Measurements from ENCODE around the gene PHF23.

PHF23 gene

DNA sequence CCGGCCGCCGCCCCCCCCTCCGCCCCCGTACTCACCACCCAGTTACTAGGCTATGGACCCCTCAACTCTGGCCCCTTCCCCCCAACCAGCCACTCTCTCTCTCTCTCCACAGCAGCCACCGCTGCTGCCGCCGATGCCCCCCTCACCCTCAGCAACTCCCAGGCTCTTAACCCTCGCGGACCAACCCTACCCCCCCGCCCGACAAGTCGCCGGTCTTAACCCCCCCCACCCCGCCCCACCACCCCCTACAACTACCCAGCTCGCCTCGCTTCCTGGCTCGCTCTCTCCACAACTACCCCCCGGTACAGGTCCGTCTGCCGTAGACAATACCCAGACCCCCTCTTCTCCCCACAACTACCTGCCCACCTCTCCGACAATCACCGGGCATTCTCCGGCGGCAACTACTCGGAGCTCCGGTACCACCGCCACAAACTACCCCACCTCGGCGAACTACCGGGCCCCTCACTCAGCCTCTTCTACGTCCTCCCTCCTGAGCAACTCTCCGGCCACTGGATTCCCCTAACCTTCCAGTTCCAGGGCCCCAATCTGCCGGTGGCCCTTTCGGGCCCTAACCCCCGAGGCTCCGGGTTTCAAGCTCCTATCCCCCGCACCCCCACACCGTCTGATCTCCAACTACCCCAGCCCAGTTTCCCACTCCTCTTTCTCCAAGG is 702 bp downstream of the PHF23 start:
- in situ Hi-C loops (cut with MboI; ENCODE audit: low sequenced_read_pairs) = no loop called here

DNA sequence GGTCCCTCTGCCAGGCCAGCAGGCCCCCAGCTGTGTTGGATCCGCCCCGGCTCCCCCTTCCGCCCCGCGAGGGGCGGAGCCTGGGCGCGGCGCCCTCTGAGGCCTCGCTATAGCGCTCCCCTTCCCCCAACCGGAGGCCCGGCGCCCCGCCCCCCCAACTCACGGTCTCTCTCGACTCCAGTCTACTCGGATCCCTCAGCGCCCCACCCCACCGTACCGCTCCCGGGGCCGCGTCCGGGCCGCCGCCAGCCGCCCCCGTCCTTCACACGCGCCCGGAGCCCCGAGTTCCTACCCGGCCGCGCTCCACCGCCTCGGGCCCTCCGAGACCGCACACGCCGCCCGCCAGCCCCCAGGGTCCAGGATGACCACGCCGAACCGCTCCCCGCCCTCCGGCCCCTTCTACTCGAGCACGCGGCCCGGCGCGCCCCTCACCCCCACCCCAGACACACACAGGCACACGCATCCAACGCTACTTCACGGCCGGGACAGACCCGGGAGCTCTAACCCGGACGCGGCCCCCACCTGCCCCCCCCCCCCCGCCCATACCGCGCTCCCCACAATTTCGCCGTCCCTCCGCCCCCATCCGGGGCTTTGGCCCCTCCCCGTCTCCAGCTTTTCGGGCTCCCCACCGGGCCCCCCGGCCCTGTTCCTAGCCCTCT is 1.4 kb downstream of the PHF23 start:
- in situ Hi-C loops (cut with MboI; ENCODE audit: low sequenced_read_pairs) = no loop called here

DNA sequence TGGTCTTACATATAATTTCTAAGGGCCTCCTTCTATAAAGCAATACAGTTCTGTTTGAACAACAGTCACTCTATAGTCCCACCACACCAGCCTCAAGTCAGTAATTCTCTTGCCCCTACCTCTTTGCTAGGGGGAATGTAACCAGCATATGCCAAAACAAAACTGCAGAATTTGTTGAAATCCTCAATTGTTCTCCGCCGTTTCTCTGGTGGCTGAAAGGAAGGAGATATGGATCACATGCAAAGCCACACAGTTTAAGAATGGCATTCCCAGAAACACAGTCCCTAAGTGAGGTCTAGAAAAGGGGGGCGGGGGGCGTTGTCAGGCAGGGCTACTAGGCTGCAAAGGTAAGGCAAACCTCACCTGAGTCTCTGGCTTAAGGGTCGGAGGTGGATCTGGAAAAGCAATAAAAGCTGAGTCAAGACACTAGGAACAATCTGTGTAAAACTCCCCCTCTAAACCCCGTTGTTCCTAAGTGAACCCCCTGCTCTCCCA is 1.9 kb downstream of the PHF23 start:
- in situ Hi-C loops (cut with MboI; ENCODE audit: low sequenced_read_pairs) = no loop called here

DNA sequence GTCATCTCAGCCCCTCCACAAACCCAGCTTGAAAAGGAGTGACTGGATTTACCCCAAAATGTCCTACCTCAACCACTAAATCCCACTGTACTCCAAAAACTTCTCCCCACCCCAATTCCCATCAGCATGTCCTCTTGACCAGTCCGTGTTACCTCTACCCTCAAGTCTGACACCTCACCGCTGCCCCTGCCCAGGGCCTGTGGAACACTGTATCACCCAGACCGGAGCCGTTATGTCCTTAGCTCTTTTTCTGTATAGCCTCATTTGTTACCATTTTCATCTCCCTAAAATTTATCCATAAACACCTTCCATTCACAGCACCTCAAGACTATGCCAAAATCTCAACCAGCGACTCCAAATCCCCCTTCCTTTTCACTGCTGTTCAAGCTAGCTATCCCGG is 2.4 kb downstream of the PHF23 start:
- in situ Hi-C loops (cut with MboI; ENCODE audit: low sequenced_read_pairs) = no loop called here

DNA sequence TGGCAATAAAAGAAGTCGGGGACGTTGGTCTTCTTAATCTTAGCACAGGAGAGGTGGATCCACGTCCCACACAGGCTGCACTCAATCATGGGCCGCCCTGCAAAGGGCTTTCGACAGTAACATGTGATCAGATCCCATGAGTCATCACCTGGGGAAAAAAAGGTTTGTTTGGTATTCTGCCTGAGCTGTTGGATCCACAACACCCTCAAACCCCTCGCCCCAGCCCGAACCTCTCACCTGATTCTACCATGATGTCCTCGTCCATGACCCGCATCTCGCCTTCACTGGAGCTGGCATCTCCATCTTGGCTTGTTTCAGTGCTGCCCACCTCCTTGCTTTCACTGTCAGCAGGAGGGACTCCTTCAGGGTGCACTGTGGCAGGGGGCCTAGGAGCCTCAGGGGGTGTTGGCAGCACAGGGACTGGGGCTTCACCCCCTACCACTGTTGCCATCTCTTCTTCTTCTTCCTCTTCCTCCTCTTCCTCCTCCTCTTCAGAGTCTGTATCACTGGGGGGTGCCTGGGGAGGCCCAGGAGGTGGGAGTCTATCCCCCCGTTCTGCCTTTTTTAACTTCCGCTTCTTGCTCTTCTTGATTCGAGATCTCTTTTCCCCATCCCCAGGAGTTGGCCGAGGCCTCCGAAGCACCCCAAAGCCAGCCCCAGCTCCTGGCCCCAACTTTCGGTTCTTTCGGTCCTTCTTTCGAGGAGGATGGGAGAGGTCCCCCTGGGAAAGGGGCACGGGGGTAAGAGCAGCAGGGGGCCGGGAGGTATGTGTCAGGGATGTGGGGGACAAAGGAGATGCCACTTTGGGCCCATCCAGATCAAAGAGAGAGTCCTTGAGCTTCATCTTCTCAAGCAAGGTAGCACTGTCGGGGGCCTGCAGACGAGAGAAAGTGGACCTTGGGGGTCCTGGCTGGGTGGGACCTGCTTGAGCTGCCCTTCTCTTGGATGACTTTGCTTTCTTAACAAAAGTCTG is 3.3 kb downstream of the PHF23 start:
- in situ Hi-C loops (cut with MboI; ENCODE audit: low sequenced_read_pairs) = no loop called here

DNA sequence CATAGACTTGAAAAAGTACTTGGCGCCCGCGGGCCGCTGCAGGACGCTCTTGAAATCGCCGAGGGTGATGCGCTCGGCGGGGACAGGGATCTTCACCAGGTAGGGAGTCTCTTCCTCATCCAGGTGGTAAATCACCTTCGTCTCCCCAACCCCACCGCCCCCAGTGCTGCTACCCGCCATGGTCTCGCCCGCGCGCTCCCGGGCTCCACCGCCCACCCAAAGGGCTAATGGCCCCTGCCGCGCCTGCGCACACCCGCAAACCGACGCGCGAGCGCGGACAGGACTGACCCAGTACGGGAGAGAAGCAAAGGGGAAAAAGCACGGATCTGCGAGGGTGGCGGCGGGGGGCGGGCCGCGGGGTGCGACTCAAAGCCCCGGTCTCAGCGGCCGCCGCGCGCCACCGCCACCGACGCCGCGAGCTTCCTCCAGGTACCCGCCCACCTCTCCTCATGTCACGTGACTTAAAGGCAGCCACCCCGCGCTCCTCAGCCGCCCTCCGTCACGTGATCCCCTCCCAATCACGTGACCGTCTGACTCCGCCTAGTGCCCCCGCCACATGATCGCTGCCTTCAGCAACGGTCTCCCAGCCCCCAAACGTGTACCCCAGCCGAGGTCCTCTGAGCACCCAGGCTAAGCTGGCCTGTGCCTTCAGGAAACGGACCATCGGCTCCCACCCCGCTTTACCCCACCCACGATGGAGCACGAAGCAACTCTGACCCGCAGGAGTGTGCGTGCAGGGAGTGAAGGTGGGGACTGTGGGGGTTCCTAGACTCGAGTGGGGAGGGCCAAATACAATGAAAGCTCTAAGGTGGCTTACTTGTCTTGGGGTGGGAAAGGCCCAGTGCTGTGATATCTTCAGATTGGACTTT is 4.9 kb downstream of the PHF23 start, which contains the start of gene DVL2:
Gene DVL2 (minus strand): TSS at position 435 of the 869 bp plus-strand sequence. CDS start 255 bp downstream, at position 180.
- in situ Hi-C loops (cut with MboI; ENCODE audit: low sequenced_read_pairs) = no loop called here

DNA sequence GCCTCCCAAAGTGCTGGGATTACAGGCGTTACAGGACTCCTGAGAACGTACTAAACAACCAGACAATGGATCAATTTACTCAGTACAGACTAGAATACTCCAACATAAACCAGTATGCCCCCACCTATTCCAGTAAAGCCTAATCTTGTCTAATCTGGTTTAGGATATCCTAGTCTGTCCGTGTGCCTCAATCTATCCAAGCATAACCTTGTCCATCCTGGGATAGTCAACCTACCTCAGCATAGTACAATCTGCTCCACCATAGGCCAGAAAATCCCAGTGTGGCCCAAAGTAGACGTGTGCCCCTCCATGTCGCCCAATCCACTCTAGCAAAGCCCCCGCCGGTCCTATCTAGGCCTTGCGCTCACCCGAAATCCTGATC is 5.6 kb downstream of the PHF23 start:
- in situ Hi-C loops (cut with MboI; ENCODE audit: low sequenced_read_pairs) = no loop called here

DNA sequence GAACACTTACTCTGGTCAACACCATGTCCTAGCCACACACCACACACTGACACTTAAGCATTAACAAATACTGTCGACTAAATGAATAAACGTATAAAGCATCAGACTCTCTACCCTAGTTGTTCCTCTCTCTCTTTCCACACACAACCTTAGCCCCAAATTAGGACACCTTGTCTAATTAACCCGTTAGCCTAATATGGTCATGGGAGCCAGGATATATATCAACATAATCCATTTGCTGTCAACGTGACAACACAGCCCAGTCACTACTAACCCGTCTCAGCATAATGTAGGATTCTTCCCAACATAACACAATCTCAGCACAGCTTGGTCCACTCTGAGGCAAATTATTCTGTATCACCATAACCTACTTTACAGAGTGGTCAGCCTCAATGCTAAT is 7.1 kb downstream of the PHF23 start:
- in situ Hi-C loops (cut with MboI; ENCODE audit: low sequenced_read_pairs) = no loop called here

DNA sequence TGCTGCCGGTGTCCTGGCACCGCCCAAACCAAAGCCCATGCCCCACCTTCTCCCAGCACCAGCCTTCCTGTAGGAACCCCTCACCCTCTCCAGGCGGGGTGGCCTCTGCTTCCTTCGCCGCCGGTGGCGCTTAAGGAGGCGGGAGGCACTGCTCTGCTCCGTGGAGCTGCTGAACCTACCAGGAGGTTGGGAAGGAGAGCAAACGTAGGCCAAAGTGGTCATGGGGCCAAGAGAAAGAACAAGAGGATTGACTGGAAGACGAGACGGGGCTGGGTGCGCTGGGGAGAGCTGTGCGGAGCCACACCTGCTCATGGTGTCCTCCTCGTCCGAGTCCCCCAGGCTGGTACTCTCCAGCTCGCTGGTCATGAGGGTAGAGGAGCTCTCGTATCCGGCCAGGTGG is 9.8 kb downstream of the PHF23 start:
- in situ Hi-C loops (cut with MboI; ENCODE audit: low sequenced_read_pairs) = no loop called here

DNA sequence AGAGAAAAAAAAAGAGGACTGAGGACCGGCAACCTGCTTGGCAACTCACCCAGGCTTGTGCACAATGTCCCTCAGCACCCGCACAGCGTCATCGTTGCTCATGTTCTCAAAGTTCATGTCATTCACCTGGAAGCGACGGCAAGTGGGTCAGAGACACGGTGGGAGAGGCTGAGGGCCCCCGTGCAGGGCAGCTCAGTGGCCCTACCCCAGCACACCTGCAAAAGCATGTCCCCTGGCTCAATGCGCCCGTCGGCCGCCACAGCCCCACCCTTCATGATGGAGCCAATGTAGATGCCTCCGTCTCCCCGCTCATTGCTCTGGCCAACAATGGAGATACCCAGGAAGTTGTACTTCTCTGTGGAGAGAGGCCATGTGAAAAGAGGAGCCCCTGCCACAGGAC is 10.3 kb downstream of the PHF23 start:
- in situ Hi-C loops (cut with MboI; ENCODE audit: low sequenced_read_pairs) = no loop called here

DNA sequence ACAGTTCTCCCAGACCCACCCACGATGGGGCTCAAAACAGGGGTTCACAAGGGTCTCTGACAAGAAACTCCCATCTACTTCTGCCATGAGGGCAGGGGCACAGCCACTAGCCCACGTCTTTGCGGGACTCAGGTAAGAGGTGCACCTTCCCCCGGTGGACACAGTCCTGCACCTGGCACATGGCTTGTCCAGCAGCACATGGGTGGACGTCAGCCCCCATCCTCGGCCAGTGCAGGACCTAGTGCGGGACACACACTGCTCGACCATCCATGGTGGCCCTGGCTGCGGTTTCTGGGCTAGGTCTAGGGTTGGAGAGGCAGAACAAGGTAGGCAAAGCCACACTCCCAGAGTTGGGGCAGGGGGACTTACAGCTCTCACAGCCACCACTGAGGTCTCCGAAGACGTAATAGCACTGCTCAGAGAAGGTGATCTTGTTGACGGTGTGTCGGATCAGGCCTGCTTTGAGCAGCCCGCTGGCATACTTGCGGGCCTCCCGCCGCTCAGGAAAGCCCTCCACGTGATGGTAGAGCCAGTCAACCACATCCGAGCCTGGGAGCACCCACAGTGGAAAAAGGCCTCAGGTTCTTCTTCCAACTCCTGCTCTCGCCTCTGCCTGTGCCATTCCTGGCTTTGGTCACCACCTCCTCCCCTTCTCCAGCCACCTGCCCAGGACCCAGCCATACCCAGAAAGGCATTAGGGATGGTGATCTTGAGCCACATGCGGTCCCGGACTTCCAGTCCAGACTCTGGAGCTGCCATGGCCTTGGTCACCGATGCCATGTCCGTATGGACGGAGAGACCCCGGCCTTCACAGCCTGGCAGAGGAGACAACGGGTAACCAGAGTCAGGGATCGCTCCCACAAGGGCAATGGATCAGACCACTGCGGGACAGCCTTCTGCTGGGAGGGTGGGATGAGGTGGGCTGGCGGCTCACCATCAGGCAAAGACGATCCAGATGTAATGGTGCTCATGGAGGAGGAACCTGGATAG is 12.2 kb downstream of the PHF23 start:
- in situ Hi-C loops (cut with MboI; ENCODE audit: low sequenced_read_pairs) = no loop called here

DNA sequence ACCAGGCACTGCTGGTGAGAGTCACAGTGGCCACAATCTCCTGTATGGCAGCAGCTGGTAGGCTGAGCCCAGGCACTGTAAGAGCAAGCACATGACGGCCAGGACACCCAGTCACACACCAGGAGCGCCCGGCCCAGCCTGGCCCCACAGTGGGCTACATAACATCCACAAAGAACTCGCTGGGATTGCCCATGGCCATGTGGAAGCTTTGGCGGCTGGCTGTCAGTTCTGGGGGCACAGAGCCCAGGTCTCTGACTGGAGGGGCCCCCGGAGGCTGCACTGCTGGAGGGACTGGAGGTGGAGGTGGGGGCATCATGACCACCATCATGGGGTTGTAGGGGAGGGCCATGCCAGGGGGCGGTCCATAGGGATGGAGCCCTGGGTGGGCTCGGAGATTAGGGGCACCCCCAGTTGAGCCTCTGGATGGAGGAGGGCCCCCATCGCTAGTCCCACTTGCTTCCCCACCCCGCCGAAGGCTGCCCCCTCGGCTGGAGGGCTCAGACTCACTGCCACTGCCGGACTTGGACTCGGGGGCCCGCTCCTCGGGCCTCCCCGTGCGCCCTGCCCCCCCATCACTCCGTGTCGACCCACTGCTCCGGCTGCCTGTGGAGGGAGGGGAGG is 13.4 kb downstream of the PHF23 start:
- in situ Hi-C loops (cut with MboI; ENCODE audit: low sequenced_read_pairs) = no loop called here

DNA sequence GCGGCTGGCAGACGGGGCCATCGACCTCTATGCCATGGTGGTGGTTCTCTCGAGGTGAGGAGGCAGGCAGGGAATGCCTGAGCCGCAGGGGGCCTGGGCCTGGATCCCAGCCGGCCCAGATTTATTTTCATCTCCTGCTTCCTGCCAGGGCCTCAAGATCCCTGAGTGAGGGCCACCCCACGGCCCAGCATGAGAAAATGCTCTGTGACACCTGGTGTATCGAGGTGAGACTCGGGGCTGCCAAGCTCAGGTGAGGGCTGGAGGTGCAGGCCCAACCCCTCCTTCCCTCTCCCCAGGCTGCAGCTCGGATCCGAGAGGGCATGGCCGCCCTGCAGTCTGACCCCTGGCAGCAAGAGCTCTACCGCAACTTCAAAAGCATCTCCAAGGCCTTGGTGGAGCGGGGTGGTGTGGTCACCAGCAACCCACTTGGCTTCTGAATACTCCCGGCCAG is 14.6 kb downstream of the PHF23 start:
- in situ Hi-C loops (cut with MboI; ENCODE audit: low sequenced_read_pairs) = no loop called here

DNA sequence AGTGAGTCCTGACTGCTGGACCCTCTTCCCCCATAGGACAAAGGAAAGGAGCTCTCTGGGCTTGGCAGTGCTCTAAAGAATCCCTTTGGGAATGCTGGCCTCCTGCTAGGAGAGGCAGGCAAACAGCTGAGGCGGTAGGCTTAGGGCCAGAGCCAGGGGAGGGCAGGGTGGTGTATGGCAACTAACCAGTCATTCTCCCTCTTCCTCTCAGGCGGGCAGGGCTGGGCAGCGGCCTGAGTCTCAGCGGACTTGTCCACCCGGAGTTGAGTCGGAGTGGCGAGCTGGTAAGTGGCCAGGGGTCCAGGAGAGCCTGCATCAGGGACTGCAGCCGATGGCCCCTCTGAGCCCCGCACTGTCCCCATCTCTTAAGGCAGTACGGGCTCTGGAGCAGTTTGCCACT is 15.1 kb downstream of the PHF23 start:
- in situ Hi-C loops (cut with MboI; ENCODE audit: low sequenced_read_pairs) = no loop called here

DNA sequence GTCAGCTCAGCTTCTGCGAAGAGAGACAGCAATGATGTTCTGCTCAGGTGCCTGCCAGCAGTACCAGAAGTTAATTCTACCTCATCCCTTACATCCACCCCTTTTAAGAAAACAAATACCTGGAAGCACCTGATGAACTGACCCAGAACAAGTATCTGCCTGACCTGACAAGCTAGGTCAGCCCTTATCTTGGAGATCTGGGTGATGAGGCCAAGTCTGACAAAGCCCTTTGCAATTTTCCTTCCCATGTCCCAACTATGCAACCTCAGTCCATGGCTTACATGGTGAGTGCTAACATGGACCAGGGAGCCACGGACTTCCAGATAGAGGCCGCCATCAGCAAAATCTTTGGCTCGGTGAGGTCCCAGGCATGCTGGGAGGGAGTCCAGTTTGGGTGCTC is 15.9 kb downstream of the PHF23 start:
- in situ Hi-C loops (cut with MboI; ENCODE audit: low sequenced_read_pairs) = no loop called here

DNA sequence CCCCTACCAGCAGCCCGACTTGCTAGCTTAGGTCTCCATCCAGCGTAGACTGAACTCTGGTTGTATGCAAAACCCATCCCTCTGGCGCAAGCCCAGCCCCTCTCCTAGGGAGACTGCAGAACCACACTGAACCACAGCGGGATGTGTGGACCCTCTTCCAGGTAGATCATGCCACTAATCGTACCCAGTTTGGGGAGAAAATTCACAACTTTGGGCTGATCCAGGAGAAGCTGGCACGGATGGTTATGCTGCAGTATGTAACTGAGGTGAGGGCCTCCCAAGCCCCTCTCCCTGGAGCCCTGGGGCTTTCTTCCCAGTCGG is 16.3 kb downstream of the PHF23 start:
- in situ Hi-C loops (cut with MboI; ENCODE audit: low sequenced_read_pairs) = no loop called here

DNA sequence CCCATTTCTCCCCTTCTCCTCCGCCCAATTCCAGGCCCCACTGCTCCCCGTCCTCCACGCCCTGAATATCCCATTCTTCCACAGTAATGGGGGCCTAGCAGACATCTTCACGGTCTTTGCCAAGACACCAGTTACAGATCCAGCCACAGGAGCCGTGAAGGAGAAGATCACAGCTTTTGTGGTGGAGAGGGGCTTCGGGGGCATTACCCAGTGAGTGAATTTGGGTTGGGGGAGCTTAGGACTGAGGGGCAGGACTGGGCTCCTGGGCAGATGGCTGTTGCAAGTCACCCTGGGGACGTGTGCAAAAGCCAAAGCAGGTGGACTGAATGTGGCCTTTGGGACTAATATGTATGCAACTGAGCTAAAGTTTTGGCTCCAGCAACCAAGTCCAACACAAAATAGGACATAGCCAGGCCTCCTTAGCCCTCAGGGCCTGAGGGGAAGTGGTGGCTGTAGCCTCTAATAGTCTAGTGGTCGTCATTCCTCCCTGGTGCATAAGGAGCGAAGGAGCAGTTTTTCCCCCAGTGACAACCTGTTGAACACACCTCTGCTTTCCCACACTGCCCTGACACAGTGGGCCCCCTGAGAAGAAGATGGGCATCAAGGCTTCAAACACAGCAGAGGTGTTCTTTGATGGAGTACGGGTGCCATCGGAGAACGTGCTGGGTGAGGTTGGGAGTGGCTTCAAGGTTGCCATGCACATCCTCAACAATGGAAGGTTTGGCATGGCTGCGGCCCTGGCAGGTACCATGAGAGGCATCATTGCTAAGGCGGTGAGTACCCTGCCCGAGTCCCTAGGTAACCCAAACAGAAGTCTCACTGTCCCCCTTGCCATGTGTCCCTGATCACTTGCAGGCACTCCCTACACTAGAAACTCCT is 16.9 kb downstream of the PHF23 start:
- in situ Hi-C loops (cut with MboI; ENCODE audit: low sequenced_read_pairs) = no loop called here

Data from HL-60/S4 (cell line).